Measurements from ENCODE around the gene FN3K.
A peak's percentile ranks its signal among the peaks of the same experiment; 100 is the strongest.

The FN3K gene

GRCh38 chr17:82790391-82790790 is 55.0 kb downstream of the FN3K start:
- Histone ChIP-seq H3K4me3 (ENCODE audit: low read depth, low read length) (no peak overlapping the region), H3K27me3 (replicated peaks) (no peaks in the 10 kb centered on the region), H3K27ac (no peak overlapping the region), H3K36me3 (replicated peaks) (no peaks in the 10 kb centered on the region)
- no peak for TF ChIP-seq CTCF (IDR thresholded peaks at IDR 0.05; ENCODE audit: low read depth, low read length, missing control alignments)
- DNase-seq, result no peak
- in situ Hi-C loops (cut with HindIII; ENCODE audit: low pct_ligation_motif_present, low sequenced_read_pairs), result no loop called here

GRCh38 chr17:82791532-82791931 is 56.1 kb downstream of the FN3K start:
- no peak for TF ChIP-seq CTCF (IDR thresholded peaks at IDR 0.05; ENCODE audit: low read depth, low read length, missing control alignments)
- H3K27me3 ChIP-seq (replicated peaks), result no peaks in the 10 kb centered on the region
- peak overlapping the region; percentile 61 for H3K27ac ChIP-seq
- H3K36me3 ChIP-seq (replicated peaks), result no peaks in the 10 kb centered on the region
- peak; percentile 93 for DNase-seq
- in situ Hi-C loops (cut with HindIII; ENCODE audit: low pct_ligation_motif_present, low sequenced_read_pairs), result no loop called here
- no peak overlapping the region for H3K4me3 ChIP-seq (ENCODE audit: low read depth, low read length)

- TF ChIP-seq CTCF (IDR thresholded peaks at IDR 0.05; ENCODE audit: low read depth, low read length, missing control alignments), result no peak
- Histone ChIP-seq H3K36me3 (replicated peaks) (no peaks in the 10 kb centered on the region), H3K27me3 (replicated peaks) (no peaks in the 10 kb centered on the region), H3K27ac (no peak overlapping the region), H3K4me3 (ENCODE audit: low read depth, low read length) (no peak overlapping the region)
- in situ Hi-C loops (cut with HindIII; ENCODE audit: low pct_ligation_motif_present, low sequenced_read_pairs), result no loop called here
- DNase-seq, result no peak
These were observed 58.7 kb downstream of the FN3K start for GRCh38 chr17:82793974-82794630.

- in situ Hi-C loops (cut with HindIII; ENCODE audit: low pct_ligation_motif_present, low sequenced_read_pairs), result no loop called here
- TF ChIP-seq CTCF (IDR thresholded peaks at IDR 0.05; ENCODE audit: low read depth, low read length, missing control alignments), result no peak
- H3K27me3 ChIP-seq (replicated peaks), result no peaks in the 10 kb centered on the region
- DNase-seq, result peak; percentile 48
- H3K4me3 ChIP-seq (ENCODE audit: low read depth, low read length), result no peak overlapping the region
- no peaks in the 10 kb centered on the region for H3K36me3 ChIP-seq (replicated peaks)
- H3K27ac ChIP-seq, result no peak overlapping the region
These were observed 59.5 kb downstream of the FN3K start for GRCh38 chr17:82794781-82795482.

GRCh38 chr17:82795615-82796014 is 60.2 kb downstream of the FN3K start:
- TF ChIP-seq CTCF (IDR thresholded peaks at IDR 0.05; ENCODE audit: low read depth, low read length, missing control alignments), result no peak
- Histone ChIP-seq H3K36me3 (replicated peaks) (no peaks in the 10 kb centered on the region), H3K4me3 (ENCODE audit: low read depth, low read length) (no peak overlapping the region), H3K27me3 (replicated peaks) (no peaks in the 10 kb centered on the region), H3K27ac (no peak overlapping the region)
- no peak for DNase-seq
- in situ Hi-C loops (cut with HindIII; ENCODE audit: low pct_ligation_motif_present, low sequenced_read_pairs), result no loop called here
